SK-N-SH treated with all-trans-retinoic acid at 6 μM for 48 hours (cell line): ENCODE measurements around the gene RAPH1.

Experiments
- BACH2 ChIP-seq: fragments of 250-450 bp; sonication (Bioruptor Pico); IDR thresholded peaks from 2 replicates; pipeline ENCODE4 v1.9.0; 2021; ENCODE audit warnings: mild to moderate bottlenecking, borderline replicate concordance
- CSRNP3 ChIP-seq: fragments of 250-450 bp; sonication (Bioruptor Pico); IDR thresholded peaks from 2 replicates; pipeline ENCODE4 v1.5.1; 2021; ENCODE audit warnings: mild to moderate bottlenecking, moderate library complexity
- ESRRG ChIP-seq: fragments of 250-450 bp; sonication (Bioruptor Pico); IDR thresholded peaks from 2 replicates; pipeline ENCODE4 v1.6.1; 2021; ENCODE audit warnings: mild to moderate bottlenecking
- OSR1 ChIP-seq: fragments of 250-450 bp; sonication (Bioruptor Pico); IDR thresholded peaks from 2 replicates; pipeline ENCODE4 v1.8.0; 2022; ENCODE audit warnings: moderate library complexity, mild to moderate bottlenecking, inconsistent platforms
- PATZ1 ChIP-seq: fragments of 250-450 bp; sonication (Bioruptor Pico); IDR thresholded peaks from 2 replicates; pipeline ENCODE4 v1.8.0; 2020; ENCODE audit warnings: mild to moderate bottlenecking, moderate library complexity, borderline replicate concordance
- POU6F1 ChIP-seq: fragments of 250-450 bp; sonication (Bioruptor Pico); IDR thresholded peaks from 2 replicates; pipeline ENCODE4 v1.8.0; 2021; ENCODE audit warnings: low read depth, mild to moderate bottlenecking, moderate library complexity, borderline replicate concordance
- RARB ChIP-seq: fragments of 250-450 bp; sonication (Bioruptor Pico); IDR thresholded peaks from 2 replicates; pipeline ENCODE4 v1.8.0; 2021; ENCODE audit warnings: mild to moderate bottlenecking, moderate library complexity
- TCF4 ChIP-seq: fragments of 250-450 bp; sonication (Bioruptor Pico); IDR thresholded peaks from 2 replicates; pipeline ENCODE4 v1.8.0; 2021; ENCODE audit warnings: mild to moderate bottlenecking, moderate library complexity, borderline replicate concordance
- TSHZ2 ChIP-seq: fragments of 250-450 bp; sonication (Bioruptor Pico); IDR thresholded peaks from 2 replicates; pipeline ENCODE4 v1.5.0; 2020; ENCODE audit warnings: mild to moderate bottlenecking, moderate library complexity
- ZC3H10 ChIP-seq: fragments of 250-450 bp; sonication (Bioruptor Pico); IDR thresholded peaks from 2 replicates; pipeline ENCODE4 v1.5.1; 2021; ENCODE audit warnings: mild to moderate bottlenecking, moderate library complexity
- ZFP3 ChIP-seq: fragments of 250-450 bp; sonication (Bioruptor Pico); IDR thresholded peaks from 2 replicates; pipeline ENCODE4 v1.5.0; 2020; ENCODE audit warnings: mild to moderate bottlenecking, moderate library complexity
- ZFP30 ChIP-seq: fragments of 450-650 bp; formaldehyde crosslinking; IDR thresholded peaks from 2 replicates; pipeline ENCODE4 v1.5.0; 2022; ENCODE audit warnings: mild to moderate bottlenecking, moderate library complexity
- ZNF565 ChIP-seq: fragments of 450-650 bp; formaldehyde crosslinking; conservative IDR thresholded peaks from 2 replicates; pipeline ENCODE4 v1.5.0; 2020; ENCODE audit warnings: low read depth, mild to moderate bottlenecking, moderate library complexity
- ZNF70 ChIP-seq: fragments of 450-650 bp; formaldehyde crosslinking; IDR thresholded peaks from 2 replicates; pipeline ENCODE4 v1.5.0; 2020; ENCODE audit warnings: mild to moderate bottlenecking, moderate library complexity

- TF ChIP-seq PATZ1 (no peak), BACH2 (CRISPR knock-in tag) (no peak), CSRNP3 (CRISPR knock-in tag) (no peak), TCF4 (no peak), ZFP30 (CRISPR knock-in tag) (no peak), ESRRG (CRISPR knock-in tag) (no peak), ZNF565 (CRISPR knock-in tag) (no peak), OSR1 (no peak), ZC3H10 (no peak), ZFP3 (CRISPR knock-in tag) (no peak), RARB (no peak), ZNF70 (no peak), POU6F1 (CRISPR knock-in tag) (no peak), TSHZ2 (no peak)
These were observed 89.0 kb downstream of the RAPH1 start for GRCh38 chr2:203446071-203446481.
